Right lobe of liver (tissue), 4 donors: ENCODE results near the gene NAV2.

Experiments used
- CTCF ChIP-seq, 4 donors: fragments of 200-600 bp in 3 of 4; fragments of 450-650 bp in 1 of 4; IDR thresholded peaks; one replicate each; pipeline versions ENCODE4 v1.5.1 to v1.8.0; 2016 to 2022; ENCODE audit warnings: antibody characterized with exemption in 4 of 4, mild to moderate bottlenecking in 2 of 4
- POLR2A ChIP-seq: fragments of 450-650 bp; IDR thresholded peaks from one replicate; pipeline ENCODE4 v1.6.1; 2017; ENCODE audit warnings: antibody characterized with exemption, mild to moderate bottlenecking
- donor health status: DM: no; HTN: no; CAD: no.
- donor health status: DM: no; HTN: no; CAD: no.
- donor health status: DM: no; HTN: yes; CAD: no.

GRCh38 chr11:19727246-19727645 is 14.6 kb downstream of the NAV2 start:
- TF ChIP-seq CTCF (IDR thresholded peaks at IDR 0.05) (no peak), POLR2A (no peak)
